ENCODE data around the gene PRR29.

- no peak for TF ChIP-seq CTCF (IDR thresholded peaks at IDR 0.05)
- TF ChIP-seq POLR2A (IDR thresholded peaks at IDR 0.05) = no peak
Observed at GRCh38 chr17:63998050-63998720, at the start of gene PRR29.
